Measurements from ENCODE around the gene IQCH.

Gene IQCH

GRCh38 chr15:67506775-67507747, 252.5 kb downstream of the IQCH start:
- no peak for DNase-seq

- no peak for DNase-seq
Observed at GRCh38 chr15:67508407-67508806, 253.8 kb downstream of the IQCH start.

GRCh38 chr15:67509918-67510317, 255.3 kb downstream of the IQCH start:
- no peak for DNase-seq

GRCh38 chr15:67510597-67511190, 256.1 kb downstream of the IQCH start:
- no peak for DNase-seq

GRCh38 chr15:67511606-67512005, 257.0 kb downstream of the IQCH start:
- no peak for DNase-seq

GRCh38 chr15:67512140-67512539, 257.6 kb downstream of the IQCH start:
- DNase-seq = no peak

- no peak for DNase-seq
Observed at GRCh38 chr15:67512933-67513714, 258.5 kb downstream of the IQCH start.

GRCh38 chr15:67515090-67515489, 260.5 kb downstream of the IQCH start:
- no peak for DNase-seq

- no peak for DNase-seq
Observed at GRCh38 chr15:67515557-67515956, 261.0 kb downstream of the IQCH start.

- no peak for DNase-seq
Observed at GRCh38 chr15:67520321-67521028, 265.9 kb downstream of the IQCH start.

GRCh38 chr15:67521029-67521782, 266.6 kb downstream of the IQCH start, which contains the start of gene C15orf61:
TSS of gene C15orf61 (plus strand) at chr15:67521131. CDS start at chr15:67521249, 118 bp downstream.
- DNase-seq = peak; percentile 73 to 81

GRCh38 chr15:67521783-67522568, 267.4 kb downstream of the IQCH start:
- peak in 1 of 2 experiments; percentile 60 for DNase-seq

- no peak for DNase-seq
Observed at GRCh38 chr15:67523330-67523729, 268.7 kb downstream of the IQCH start.

- DNase-seq = no peak
Observed at GRCh38 chr15:67524235-67524634, 269.6 kb downstream of the IQCH start.

- no peak for DNase-seq
Observed at GRCh38 chr15:67528513-67528912, 273.9 kb downstream of the IQCH start.

GRCh38 chr15:67531379-67531914, 276.9 kb downstream of the IQCH start:
- no peak for DNase-seq

- DNase-seq = no peak
Observed at GRCh38 chr15:67533873-67534272, 279.3 kb downstream of the IQCH start.

GRCh38 chr15:67534360-67534759, 279.8 kb downstream of the IQCH start:
- no peak for DNase-seq

- no peak for DNase-seq
Observed at GRCh38 chr15:67537771-67538170, 283.2 kb downstream of the IQCH start.

Data from SW 1271 (cell line).